HG03354 (cell line): ENCODE results near the gene ENO2.

ENCODE experiments used
- ATAC-seq: cut with Tn5 transposase; IDR thresholded peaks from one replicate; pipeline ENCODE4 v1.9.1; 2021; ENCODE audit warnings: mild to moderate bottlenecking; ENCODE audit not compliant: unreplicated experiment, poor library complexity, severe bottlenecking

ENO2 gene

DNA sequence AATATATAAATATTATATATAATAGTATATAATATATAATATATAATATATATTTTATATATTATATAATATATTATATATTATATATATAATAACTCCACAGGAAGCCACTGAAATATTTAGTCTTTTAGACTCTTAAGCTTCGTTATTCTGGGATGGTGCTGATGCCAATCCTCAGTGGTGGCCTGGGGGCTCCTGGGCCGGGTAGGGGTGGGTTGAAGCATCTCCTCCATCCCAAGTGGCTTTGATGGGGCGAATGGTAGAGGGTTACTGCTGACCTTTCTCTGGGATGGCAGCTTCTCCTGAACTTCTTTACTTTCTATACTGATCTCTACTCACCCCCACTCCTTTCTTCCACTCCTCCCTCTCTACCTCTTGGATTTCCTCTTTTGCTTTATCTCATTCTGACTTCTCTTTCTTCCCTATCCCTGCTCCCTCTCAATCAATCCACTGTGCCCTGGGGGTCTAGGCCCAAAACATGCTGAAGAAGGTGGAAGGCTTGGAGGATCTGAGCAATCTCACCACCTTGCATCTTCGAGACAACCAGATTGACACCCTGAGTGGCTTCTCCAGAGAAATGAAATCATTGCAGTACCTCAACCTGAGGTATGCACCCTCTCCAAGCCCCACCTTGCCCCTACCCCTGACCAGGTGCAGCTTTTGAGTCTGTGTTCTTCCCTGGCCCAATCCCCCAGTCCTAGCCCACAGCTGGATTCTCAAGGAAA is 4.8 kb upstream of the ENO2 start:
- no peak for ATAC-seq

- no peak for ATAC-seq
These were observed 2.0 kb upstream of the ENO2 start for GRCh38 chr12:6912164-6912935.

GRCh38 chr12:6914947-6915788 is 788 bp downstream of the ENO2 start:
- ATAC-seq, result peak; percentile 23

DNA sequence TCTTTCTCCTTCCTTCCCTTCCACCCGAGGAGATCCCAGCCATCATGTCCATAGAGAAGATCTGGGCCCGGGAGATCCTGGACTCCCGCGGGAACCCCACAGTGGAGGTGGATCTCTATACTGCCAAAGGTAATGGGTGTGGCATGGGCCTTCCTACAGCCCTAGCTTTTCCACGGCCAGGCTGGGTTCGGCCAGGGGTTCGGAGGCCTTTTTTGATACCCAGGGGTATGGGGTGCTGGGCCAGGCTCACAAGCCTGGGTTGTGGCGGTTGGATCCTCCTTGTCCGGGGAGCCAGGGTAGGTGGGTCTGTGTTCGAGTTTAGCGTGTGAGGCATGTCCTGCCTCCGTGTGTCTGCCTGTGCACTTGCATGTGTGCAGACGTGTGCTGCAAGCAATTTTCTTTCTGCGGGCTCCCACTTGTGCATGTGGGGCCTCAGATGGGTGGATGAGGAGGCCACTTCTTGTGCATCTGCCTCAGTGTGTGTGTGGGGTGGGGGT is 1.5 kb downstream of the ENO2 start:
- no peak for ATAC-seq

DNA sequence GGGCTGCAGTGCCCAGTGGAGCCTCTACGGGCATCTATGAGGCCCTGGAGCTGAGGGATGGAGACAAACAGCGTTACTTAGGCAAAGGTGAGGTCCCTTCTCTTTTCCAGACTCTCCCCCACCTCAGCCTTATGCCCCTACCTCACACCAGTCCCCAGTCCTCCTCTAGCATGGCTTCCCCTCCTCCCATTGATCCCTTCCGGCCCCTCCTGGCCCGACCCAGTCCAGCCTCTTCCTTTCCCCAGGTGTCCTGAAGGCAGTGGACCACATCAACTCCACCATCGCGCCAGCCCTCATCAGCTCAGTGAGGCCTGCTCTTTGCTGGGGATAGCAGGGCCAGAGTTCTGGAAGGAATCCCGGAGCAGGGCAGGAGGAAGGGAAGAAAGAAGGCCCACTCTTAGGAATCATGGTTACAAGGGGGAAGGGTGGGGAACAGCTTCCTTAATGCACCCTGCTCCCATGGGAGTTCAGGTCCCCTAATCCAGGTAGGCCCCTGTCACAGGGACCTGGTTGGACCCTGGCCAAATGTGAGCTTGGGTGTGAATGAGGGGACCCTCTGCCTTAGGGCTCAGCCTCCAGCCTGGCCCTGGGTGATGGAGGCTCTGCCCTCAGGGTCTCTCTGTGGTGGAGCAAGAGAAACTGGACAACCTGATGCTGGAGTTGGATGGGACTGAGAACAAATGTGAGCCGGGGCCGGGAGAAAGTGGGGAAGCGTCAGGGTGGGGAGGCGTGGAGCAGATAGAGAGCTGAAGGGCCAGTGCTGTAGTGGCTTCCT is 2.2 kb downstream of the ENO2 start:
- ATAC-seq, result no peak

GRCh38 chr12:6917491-6918231 is 3.3 kb downstream of the ENO2 start:
- no peak for ATAC-seq

DNA sequence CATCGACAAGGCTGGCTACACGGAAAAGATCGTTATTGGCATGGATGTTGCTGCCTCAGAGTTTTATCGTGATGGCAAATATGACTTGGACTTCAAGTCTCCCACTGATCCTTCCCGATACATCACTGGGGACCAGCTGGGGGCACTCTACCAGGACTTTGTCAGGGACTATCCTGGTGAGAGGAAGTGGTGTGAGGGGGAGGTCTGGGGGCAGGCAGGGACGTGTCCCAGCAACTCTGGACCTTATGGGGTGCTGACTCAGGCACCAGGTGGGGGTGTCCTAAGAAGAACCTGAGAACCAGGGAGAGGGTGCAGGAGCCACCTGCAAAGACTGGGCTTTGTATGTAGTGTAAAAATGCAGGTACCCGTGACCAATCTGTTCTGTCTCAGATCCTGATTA is 5.2 kb downstream of the ENO2 start:
- ATAC-seq, result no peak

DNA sequence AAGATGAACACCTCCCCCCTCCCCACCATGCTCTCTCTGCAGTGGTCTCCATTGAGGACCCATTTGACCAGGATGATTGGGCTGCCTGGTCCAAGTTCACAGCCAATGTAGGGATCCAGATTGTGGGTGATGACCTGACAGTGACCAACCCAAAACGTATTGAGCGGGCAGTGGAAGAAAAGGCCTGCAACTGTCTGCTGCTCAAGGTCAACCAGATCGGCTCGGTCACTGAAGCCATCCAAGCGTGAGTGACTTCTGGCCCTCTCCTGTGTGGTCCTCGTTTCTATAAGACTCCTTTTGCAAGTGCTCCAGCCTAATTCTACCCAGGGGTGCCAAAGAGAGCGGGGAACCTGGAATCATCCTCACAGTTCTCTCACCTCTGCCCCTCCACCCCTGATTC is 7.2 kb downstream of the ENO2 start:
- no peak for ATAC-seq

- ATAC-seq, result peak; percentile 37
These were observed 7.9 kb downstream of the ENO2 start for GRCh38 chr12:6921996-6922946.

DNA sequence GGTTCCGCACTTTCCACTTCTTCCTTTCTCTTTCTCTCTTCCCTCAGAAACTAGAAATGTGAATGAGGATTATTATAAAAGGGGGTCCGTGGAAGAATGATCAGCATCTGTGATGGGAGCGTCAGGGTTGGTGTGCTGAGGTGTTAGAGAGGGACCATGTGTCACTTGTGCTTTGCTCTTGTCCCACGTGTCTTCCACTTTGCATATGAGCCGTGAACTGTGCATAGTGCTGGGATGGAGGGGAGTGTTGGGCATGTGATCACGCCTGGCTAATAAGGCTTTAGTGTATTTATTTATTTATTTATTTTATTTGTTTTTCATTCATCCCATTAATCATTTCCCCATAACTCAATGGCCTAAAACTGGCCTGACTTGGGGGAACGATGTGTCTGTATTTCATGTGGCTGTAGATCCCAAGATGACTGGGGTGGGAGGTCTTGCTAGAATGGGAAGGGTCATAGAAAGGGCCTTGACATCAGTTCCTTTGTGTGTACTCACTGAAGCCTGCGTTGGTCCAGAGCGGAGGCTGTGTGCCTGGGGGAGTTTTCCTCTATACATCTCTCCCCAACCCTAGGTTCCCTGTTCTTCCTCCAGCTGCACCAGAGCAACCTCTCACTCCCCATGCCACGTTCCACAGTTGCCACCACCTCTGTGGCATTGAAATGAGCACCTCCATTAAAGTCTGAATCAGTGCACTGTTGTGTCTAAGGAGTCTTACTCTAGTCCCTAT is 8.8 kb downstream of the ENO2 start:
- ATAC-seq, result no peak

DNA sequence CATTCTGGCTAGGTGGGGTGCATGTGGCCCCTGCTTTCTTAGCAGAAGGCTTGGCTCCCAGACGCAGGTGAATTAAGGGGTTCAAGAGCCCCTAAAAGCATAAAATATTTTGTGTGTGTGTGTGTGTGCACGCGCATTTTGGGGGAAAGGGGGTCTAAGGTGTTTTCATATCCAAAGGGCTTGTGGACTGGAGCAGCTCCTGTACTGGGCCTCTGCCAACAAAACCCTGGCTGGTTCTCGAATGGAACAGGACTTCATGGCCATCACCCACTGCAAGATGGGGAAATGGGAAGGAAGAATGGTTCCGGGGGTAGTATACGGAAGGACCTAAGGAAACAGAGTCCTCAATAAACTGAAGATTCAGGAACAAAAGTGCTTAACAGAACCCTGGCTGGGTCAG is 9.5 kb downstream of the ENO2 start:
- peak; percentile 6 for ATAC-seq

DNA sequence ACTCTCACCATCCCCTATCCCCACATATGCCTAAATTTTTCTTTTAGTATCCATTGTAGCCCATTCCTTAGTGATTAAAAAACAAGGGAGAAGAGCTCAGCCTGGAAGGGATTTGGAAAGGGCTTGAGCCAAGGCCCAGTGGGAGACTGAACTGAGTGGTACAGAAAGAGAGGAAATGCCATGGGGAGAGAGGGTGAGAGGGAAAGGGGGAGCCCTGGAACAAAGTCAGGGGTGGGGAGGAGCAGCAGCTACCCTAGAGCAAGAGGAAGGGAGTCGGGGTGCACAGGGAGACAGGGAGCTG is 10.8 kb downstream of the ENO2 start:
- no peak for ATAC-seq

- no peak for ATAC-seq
These were observed 11.3 kb downstream of the ENO2 start for GRCh38 chr12:6925540-6926279.

DNA sequence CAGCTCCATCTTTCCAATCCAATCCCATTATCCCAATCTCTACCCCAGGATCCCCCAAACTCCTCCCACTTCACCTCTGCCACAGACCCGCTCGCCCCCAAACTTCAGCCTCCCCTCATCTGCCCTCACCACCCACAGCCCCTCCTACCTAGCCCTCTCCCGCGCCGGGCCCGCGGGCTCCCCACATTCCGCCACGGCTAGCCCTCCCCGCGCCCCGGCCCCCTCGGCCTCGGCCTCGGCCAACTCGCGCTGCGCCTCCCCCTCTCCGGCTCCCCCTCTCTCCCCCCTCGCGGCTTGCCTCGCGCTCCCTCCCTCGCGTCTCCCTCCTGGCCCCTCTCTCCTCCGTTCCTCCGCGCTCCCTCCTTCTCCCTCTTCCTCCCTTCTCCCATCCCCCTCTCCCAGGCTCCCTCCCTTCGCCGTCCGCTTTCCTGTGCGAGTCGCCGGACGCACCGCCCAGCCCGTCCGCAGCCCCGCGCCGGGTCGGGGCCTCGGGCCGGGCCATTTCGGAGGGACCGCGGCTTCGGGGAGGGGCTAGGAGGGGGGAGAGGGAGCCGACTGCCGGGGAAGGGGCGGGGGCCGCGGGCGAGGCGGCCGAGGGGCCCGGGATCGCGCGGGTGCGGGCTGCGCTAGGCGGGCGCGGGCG is 13.1 kb downstream of the ENO2 start, which contains the start of gene ATN1:
TSS of gene ATN1 (plus strand) at position 581 of the 643 bp plus-strand sequence. CDS start 6,043 bp downstream, outside the sequence.
- no peak for ATAC-seq

DNA sequence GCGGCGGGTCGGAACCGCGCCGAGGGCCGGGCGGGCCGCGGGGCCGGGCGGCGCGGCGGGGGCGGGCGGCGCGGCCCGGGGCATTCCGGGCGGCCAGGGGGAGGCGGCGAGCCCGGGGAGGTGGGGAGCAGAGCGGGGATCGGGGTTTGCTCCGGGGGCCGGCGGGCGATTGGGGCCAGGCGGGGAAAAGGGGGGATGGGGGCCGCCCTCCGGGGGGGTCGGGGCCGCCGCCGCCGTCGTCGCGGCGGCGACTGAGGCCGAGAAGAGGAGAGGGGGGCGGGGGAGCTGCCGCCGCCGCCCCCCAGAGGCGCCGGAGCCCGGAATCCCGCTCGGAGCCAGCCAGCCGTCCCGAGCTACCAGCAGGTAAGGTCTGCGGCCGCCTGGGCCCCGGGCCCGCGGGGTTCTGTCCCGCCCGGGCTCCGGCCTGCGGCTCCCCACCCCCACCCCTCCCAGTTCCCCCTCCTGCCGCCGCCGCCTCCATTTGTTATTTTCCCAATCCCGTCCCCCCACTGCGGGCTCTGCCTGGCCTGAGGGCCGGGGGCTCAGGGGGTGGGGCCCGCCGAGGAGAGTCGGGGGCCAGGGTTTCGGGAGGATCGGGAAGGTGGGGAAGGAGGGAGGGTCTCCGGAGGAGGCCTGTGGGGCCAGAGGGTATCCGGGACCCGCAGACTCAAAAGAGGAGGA is 13.8 kb downstream of the ENO2 start:
- no peak for ATAC-seq
